Esophagus muscularis mucosa (tissue), 4 donors: ENCODE data around the gene PANX1. TPM values are rescaled to one million over a fixed set of nuclear protein-coding genes. Genes with fewer than 3 reads are reported as not detected.
"Not testable (repeated sequence)": the region's sequence is repeated elsewhere in the genome, so short reads cannot be mapped to it uniquely, and the experiment has no call there.

Experiments
- DNase-seq: peaks from one replicate; pipeline ENCODE4 v3.0.0-alpha.2; 2017; ENCODE audit errors: extremely low spot score
- H3K27ac ChIP-seq, 4 donors: fragments of 200-600 bp; sonication (generic); replicated peaks in 1 of 4; 1 replicate in 3 of 4; 2 replicates in 1 of 4; pipeline ENCODE4 v1.5.1; 2016 to 2019; ENCODE audit warnings: mild to moderate bottlenecking in 1 of 4
- H3K27me3 ChIP-seq, 4 donors: fragments of 200-600 bp; sonication (generic); one replicate each; pipeline versions ENCODE4 v1.5.1 to v1.6.0; 2016 to 2019
- H3K36me3 ChIP-seq, 4 donors: fragments of 200-600 bp; sonication (generic); one replicate each; pipeline ENCODE4 v1.5.1; 2016 to 2019
- H3K4me1 ChIP-seq, 4 donors: fragments of 200-600 bp; sonication (generic); one replicate each; pipeline ENCODE4 v1.5.1; 2016 to 2019
- H3K4me3 ChIP-seq, 4 donors: fragments of 200-600 bp; sonication (generic); 1 replicate in 2 of 4; 2 replicates in 2 of 4; pipeline ENCODE4 v1.5.1; 2016 to 2019; ENCODE audit warnings: mild to moderate bottlenecking in 4 of 4, moderate library complexity in 1 of 4
- H3K9me3 ChIP-seq, 4 donors: fragments of 200-600 bp; sonication (generic); 1 replicate in 3 of 4; 2 replicates in 1 of 4; pipeline ENCODE4 v1.5.1; 2016 to 2019
- EP300 ChIP-seq: sonication (generic); formaldehyde crosslinking; IDR thresholded peaks from one replicate; pipeline ENCODE4 v1.6.1; 2017; ENCODE audit warnings: antibody characterized with exemption
- POLR2A ChIP-seq: fragments of 450-650 bp; IDR thresholded peaks from one replicate; pipeline ENCODE4 v1.6.1; 2017; ENCODE audit warnings: antibody characterized with exemption, moderate library complexity, mild to moderate bottlenecking, low read depth
- POLR2AphosphoS5 ChIP-seq, 2 donors: sonication (generic); formaldehyde crosslinking; IDR thresholded peaks; one replicate each; pipeline ENCODE4 v1.6.1; 2017; ENCODE audit warnings: antibody characterized with exemption in 2 of 2
- WGBS: methylation state at CpG from one replicate; pipeline ENCODE4 v1.1.5; 2018; 5-methylcytosine and 5-hydroxymethylcytosine counted together
- intact Hi-C: fragments of 100-400 bp; cut with DNase I; formaldehyde crosslinking; loops from one replicate; pipeline ENCODE4 v1.15.1; 2023
- total RNA-seq, 4 donors: library from RNA; depleted of rRNA; stranded (reverse); fragments of >200 nt; gene quantifications; one replicate each; pipeline versions ENCODE4 v1.1.0 to v1.2.1, GENCODE V29; 2016
- TF ChIP-seq, protein P1 (sequence below), 3 experiments: fragments of 200-600 bp in 2 of 3; fragments of 450-650 bp in 1 of 3; sonication (generic) in 2 of 3; IDR thresholded peaks; one replicate each; pipeline ENCODE4 v1.5.1; 2017 to 2019; ENCODE audit warnings: antibody characterized with exemption in 3 of 3, mild to moderate bottlenecking in 2 of 3, moderate library complexity in 1 of 3

The PANX1 gene
- total RNA-seq, 4 donors from 2014 or later = 25.7 to 35.6 (median 29.7) TPM

DNA sequence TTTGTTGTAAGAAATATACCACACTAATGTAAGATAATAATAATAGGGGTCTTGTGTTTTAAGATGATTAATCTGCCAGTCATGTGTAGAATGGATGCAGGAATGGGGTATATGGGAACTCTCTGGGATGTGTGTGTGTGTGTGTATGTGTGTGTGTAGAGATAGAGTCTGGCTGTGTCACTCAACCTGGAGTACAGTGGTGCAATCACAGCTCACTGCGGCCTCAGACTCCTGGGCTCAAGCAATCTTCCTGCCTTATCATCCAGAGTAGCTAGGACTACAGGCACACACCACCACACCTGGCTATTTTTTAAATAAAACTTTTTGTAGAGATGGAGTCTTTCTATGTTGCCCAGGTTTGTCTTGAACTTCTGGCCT, 11.5 kb upstream of the PANX1 start:
- no peak for DNase-seq
- 91% methylated on average over 1 of the region's 1 CpG for WGBS

DNA sequence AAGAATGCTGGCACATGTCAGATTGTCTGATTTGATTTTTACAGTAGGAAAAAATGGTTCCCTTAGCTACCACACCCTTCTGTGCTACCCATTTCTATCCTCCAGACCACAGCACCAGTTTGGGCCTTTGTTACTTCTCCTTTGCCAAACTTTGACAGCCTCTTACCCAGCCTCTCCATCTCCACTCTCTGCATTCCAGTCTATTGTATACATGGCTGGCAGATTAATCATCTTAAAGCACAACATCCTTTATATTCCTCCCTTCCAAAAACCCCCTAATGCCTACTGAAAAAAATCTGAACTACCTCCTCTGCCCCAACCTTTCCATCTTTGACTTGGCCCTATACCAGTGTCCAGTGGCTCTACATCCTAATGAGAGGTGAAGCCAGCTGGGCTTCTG, 10.8 kb upstream of the PANX1 start:
- Histone ChIP-seq H3K4me1 (peaks cover 0 to 16% (median 10%) of the 10 kb centered on the region in 4 donors), H3K4me3 (no peak overlapping the region), H3K27ac (no peak overlapping the region), H3K36me3 (no peaks in the 10 kb centered on the region), H3K9me3 (no peaks in the 10 kb centered on the region), H3K27me3 (no peaks in the 10 kb centered on the region)
- intact Hi-C loops = no loop called here
- TF ChIP-seq POLR2AphosphoS5 (IDR thresholded peaks at IDR 0.05) (no peak), POLR2A (no peak), EP300 (no peak)
- TF ChIP-seq, protein P1, sequence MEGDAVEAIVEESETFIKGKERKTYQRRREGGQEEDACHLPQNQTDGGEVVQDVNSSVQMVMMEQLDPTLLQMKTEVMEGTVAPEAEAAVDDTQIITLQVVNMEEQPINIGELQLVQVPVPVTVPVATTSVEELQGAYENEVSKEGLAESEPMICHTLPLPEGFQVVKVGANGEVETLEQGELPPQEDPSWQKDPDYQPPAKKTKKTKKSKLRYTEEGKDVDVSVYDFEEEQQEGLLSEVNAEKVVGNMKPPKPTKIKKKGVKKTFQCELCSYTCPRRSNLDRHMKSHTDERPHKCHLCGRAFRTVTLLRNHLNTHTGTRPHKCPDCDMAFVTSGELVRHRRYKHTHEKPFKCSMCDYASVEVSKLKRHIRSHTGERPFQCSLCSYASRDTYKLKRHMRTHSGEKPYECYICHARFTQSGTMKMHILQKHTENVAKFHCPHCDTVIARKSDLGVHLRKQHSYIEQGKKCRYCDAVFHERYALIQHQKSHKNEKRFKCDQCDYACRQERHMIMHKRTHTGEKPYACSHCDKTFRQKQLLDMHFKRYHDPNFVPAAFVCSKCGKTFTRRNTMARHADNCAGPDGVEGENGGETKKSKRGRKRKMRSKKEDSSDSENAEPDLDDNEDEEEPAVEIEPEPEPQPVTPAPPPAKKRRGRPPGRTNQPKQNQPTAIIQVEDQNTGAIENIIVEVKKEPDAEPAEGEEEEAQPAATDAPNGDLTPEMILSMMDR (IDR thresholded peaks at IDR 0.05) = no peak
- no peak for DNase-seq

More for the DNA sequence above, 11.5 kb upstream of the PANX1 start:
- intact Hi-C loops = no loop called here
- Histone ChIP-seq H3K9me3 (no peaks in the 10 kb centered on the region), H3K27ac (no peak overlapping the region), H3K36me3 (no peaks in the 10 kb centered on the region), H3K4me3 (no peak overlapping the region), H3K4me1 (peaks cover 0 to 23% (median 17%) of the 10 kb centered on the region in 4 donors), H3K27me3 (no peaks in the 10 kb centered on the region)
- TF ChIP-seq, protein P1 (IDR thresholded peaks at IDR 0.05) = no peak
- TF ChIP-seq POLR2AphosphoS5 (IDR thresholded peaks at IDR 0.05) (no peak), POLR2A (no peak), EP300 (no peak)

DNA sequence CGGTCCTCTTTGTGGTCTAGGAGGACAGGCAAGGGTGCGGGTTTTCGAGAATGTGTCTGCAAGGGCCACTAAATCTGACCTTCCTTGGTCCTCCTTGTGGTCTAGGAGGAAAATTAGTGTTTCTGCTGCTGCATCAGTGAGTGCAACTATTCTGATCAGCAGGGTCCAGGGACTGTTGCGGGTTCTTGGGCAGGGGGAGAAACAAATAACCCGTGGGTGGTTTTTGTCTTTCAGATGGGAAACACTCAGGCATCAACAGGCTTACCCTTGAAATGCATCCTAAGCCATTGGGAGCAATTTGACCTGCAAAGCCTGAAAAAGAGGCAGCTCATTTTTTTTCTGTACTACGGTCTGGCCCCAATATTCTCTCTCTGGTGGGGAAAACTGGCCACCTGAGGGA, 9.0 kb upstream of the PANX1 start:
- H3K4me3 ChIP-seq, H3K36me3 ChIP-seq, H3K27ac ChIP-seq, intact Hi-C loops, H3K27me3 ChIP-seq, H3K9me3 ChIP-seq, DNase-seq: not testable (repeated sequence)
- WGBS = 98% methylated on average over 6 of the region's 6 CpGs
- H3K4me1 ChIP-seq = peaks cover 0 to 11% (median 6%) of the 10 kb centered on the region in 4 donors

DNA sequence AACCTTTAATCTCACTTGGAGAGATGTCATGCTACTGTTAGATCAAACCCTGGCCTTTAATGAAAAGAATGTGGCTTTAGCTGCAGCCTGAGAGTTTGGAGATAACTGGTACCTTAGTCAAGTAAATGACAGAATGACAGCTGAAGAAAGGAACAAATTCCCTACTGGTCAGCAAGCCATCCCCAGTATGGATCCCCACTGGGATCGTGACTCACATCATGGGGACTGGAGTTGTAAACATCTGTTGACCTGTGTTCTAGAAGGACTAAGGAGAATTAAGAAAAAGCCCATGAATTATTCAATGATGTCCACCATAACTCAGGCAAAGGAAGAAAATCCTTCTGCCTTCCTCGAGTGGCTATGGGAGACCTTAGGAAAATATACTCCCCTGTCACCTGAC, 8.1 kb upstream of the PANX1 start:
- H3K4me1 ChIP-seq = peaks cover 0 to 11% (median 6%) of the 10 kb centered on the region in 4 donors
- H3K27me3 ChIP-seq, intact Hi-C loops, H3K27ac ChIP-seq, H3K4me3 ChIP-seq, DNase-seq, H3K36me3 ChIP-seq, H3K9me3 ChIP-seq: not testable (repeated sequence)
- 98% methylated on average over 2 of the region's 2 CpGs for whole genome bisulfite sequencing

DNA sequence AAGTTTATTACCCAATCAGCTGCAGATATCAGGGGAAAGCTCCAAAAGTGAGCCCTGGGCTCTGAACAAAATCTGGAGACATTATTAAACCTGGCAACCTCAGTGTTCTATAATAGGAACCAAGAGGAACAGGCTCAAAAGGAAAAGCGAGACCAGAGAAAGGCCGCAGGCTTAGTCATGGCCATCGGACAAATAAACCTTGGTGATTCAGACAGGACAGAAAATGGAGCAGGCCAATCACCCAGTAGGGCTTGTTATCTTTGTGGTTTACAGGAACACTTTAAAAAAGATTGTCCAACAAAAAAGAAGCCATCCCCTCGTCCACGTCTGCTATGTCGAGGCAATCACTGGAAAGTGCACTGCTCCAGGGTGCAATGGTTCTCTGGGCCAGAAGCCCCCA, 7.7 kb upstream of the PANX1 start:
- intact Hi-C loops = no loop called here
- Histone ChIP-seq H3K27me3 (no peaks in the 10 kb centered on the region), H3K27ac (no peak overlapping the region), H3K4me1 (peaks cover 0 to 7% (median 6%) of the 10 kb centered on the region in 4 donors), H3K4me3 (no peak overlapping the region), H3K9me3 (no peaks in the 10 kb centered on the region), H3K36me3 (no peaks in the 10 kb centered on the region)
- no peak for DNase-seq
- TF ChIP-seq POLR2AphosphoS5 (IDR thresholded peaks at IDR 0.05) (no peak), EP300 (no peak), POLR2A (no peak)
- TF ChIP-seq, protein P1 (IDR thresholded peaks at IDR 0.05) = no peak
- 92% methylated on average over 6 of the region's 6 CpGs for WGBS

DNA sequence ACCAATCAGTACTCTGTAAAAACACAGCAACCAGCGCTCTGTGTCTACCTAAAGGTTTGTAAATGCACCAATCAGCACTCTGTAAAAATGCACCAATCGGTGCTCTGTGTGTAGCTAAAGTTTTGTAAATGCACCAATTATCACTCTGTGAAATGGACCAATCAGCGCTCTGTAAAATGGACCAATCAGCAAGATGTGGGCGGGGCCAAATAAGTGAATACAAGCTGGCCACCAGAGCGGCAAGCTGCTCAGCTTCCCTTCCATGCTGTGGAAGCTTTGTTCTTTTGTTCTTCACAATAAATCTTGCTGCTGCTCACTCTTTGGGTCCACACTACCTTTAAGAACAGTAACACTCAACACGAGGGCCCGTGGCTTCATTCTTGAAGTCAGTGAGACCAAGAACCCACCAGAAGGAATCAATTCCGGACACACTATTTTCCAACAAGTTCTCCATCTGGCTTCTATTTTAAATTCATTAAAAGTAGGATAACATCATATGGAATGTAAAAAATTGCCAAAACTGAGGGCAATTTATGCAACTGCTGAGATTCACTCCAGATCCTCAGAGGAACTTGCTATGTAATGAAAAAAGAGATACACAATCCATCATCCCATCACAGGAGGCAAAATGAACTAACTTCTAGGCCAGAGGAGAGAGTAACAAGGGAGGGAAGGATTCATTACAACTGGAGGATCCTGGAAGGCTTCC, 3.1 kb upstream of the PANX1 start:
- Histone ChIP-seq H3K36me3 (no peaks in the 10 kb centered on the region), H3K9me3 (no peaks in the 10 kb centered on the region), H3K27ac (no peak overlapping the region), H3K4me1 (peaks cover 12 to 25% (median 21%) of the 10 kb centered on the region in 4 donors), H3K4me3 (no peak overlapping the region), H3K27me3 (no peaks in the 10 kb centered on the region)
- DNase-seq = no peak
- 93% methylated on average over 8 of the region's 8 CpGs for WGBS
- intact Hi-C loops = no loop called here
- TF ChIP-seq, protein P1 (IDR thresholded peaks at IDR 0.05) = no peak
- TF ChIP-seq POLR2A (no peak), EP300 (no peak), POLR2AphosphoS5 (IDR thresholded peaks at IDR 0.05) (no peak)
